Mesodermal cell (in vitro differentiated cells): Measurements from ENCODE around the gene TCTN3.
"Not testable (repeated sequence)": the region's sequence is repeated elsewhere in the genome, so short reads cannot be mapped to it uniquely, and the experiment has no call there.

Experiments
- H3K27ac ChIP-seq: 2 replicates; pipeline ENCODE4 v1.7.0; 2013; ENCODE audit warnings: mild to moderate bottlenecking, low read depth, low read length, moderate library complexity; ENCODE audit not compliant: severe bottlenecking
- H3K36me3 ChIP-seq: 2 replicates; pipeline ENCODE4 v1.7.1; 2013; ENCODE audit warnings: mild to moderate bottlenecking, low read length, moderate library complexity; ENCODE audit not compliant: control insufficient read depth, insufficient read depth
- H3K4me1 ChIP-seq: one replicate; pipeline ENCODE4 v1.7.1; 2013; ENCODE audit warnings: mild to moderate bottlenecking, low read length; ENCODE audit not compliant: insufficient read depth, control insufficient read depth, poor library complexity, severe bottlenecking
- H3K4me3 ChIP-seq: 2 replicates; pipeline ENCODE4 v1.7.0; 2013; ENCODE audit warnings: low read length, control low read depth, mild to moderate bottlenecking; ENCODE audit not compliant: insufficient read depth, poor library complexity, severe bottlenecking; ENCODE audit errors: extremely low read depth
- H3K9me3 ChIP-seq: 2 replicates; pipeline ENCODE4 v1.7.1; 2013; ENCODE audit warnings: mild to moderate bottlenecking, low read length, moderate library complexity; ENCODE audit not compliant: control insufficient read depth
- WGBS, 2 experiments: methylation state at CpG; one replicate each; pipeline ENCODE4 v1.1.5; 2013; ENCODE audit warnings: missing lambda C conversion rate in 2 of 2; ENCODE audit not compliant: insufficient coverage in 2 of 2; 5-methylcytosine and 5-hydroxymethylcytosine counted together

The TCTN3 gene

DNA sequence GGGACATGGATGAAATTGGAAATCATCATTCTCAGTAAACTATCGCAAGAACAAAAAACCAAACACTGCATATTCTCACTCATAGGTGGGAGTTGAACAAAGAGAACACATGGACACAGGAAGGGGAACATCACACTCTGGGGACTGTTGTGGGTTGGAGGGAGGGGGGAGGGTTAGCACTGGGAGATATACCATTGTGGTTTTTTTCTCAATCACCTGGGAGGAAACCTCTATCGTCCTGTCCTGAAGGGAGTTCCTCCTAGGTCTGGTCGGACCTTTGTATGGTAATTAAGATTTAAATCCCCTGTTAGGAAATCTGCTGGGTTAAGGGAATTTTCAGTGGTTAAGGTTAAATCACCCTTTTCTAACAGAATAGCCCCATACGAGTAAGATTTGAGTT lies 28.8 kb upstream of the TCTN3 start:
- H3K27ac ChIP-seq, H3K4me3 ChIP-seq, H3K4me1 ChIP-seq, H3K9me3 ChIP-seq, H3K36me3 ChIP-seq: not testable (repeated sequence)
- WGBS, 2 experiments = 100% methylated on average over 1 of the region's 4 CpGs

DNA sequence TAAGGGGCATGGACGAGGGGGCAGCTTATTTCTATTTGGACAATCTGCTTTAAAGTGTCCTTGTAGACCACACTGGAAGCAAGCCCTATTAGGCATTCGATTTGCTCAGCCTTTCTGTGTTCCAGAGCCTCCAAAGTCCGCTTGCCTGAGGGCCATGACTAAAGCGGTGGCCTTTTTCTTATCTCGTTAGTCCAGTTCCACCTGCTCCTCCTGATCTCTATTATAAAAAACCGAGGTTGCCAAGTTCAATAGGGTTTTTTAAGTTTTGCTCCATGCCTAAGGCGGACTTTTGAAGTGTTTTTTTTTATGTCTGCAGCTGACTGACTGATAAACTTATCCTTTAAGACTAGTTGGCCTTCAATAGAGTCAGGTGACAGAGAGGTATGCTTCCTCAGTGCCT lies 27.0 kb upstream of the TCTN3 start:
- not testable (repeated sequence) for H3K27ac ChIP-seq, H3K9me3 ChIP-seq, H3K4me3 ChIP-seq, H3K36me3 ChIP-seq, H3K4me1 ChIP-seq
- 85 to 94% methylated on average over 5 of the region's 7 CpGs for WGBS, 2 experiments

DNA sequence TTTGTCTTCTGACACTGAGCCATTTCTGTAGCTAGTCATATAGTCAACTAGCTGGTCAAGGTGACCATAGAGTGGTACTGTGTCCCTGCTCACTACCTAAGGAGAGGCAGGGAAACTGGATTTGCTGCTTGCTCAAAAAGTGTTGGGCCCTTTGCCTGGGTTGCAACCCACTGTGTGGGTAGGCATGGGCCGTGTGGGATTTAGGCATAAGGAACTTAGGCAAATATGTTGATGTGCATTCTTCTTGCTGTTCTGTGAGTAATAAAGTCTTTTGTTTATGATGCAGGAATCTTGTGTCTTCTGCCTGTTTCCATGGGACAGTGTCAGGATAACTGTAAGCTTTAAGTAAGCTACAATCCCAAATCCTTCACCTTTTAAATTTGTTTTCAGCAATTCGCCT lies 23.1 kb upstream of the TCTN3 start:
- Histone ChIP-seq H3K9me3 (no peaks in the 10 kb centered on the region), H3K36me3 (no peaks in the 10 kb centered on the region), H3K4me3 (no peak overlapping the region), H3K4me1 (no peaks in the 10 kb centered on the region), H3K27ac (no peak overlapping the region)
- WGBS, 2 experiments = 71 to 89% methylated on average over 1 of the region's 2 CpGs

DNA sequence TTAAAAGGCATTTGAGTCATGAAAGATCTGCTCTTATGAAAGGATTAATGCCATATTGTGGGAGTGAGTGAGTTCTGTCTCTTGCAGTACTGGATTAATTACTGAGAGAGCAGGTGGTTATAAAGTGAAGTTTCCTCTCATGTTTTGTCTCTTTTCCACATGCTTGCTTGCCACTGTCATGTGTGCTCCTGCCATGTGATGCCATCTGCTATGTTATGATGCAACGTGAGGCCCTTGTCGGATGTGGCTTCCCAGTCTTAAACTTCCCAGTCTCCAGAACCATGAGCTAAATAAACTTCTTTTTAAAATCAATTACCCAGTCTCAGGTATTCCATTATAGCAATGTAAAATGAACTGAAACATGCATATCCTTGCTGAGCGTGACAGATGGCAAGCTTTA lies 22.7 kb upstream of the TCTN3 start:
- Histone ChIP-seq H3K4me1 (no peaks in the 10 kb centered on the region), H3K27ac (no peak overlapping the region), H3K4me3 (no peak overlapping the region), H3K9me3 (no peaks in the 10 kb centered on the region), H3K36me3 (no peaks in the 10 kb centered on the region)
- 90 to 93% methylated on average over 2 to 3 of the region's 3 CpGs for WGBS, 2 experiments

DNA sequence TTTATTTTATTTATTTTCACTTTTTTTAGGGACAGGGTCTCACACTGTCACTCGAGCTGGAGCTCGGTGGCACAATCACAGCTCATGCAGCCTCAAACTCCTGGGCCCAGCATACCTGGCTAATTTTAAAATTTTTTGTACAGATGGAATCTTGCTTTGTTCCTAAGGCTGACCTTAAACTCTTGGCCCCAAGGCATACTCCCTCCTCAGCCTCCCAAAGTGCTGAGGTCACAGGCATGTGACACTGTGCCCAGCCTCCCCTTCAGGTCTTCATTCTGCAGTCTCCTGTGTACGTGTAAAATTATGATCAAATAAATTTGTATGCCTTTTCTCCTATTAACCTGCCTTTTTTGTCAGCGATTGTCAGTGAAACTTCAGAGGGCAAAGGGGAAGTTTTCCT lies 17.8 kb upstream of the TCTN3 start:
- Histone ChIP-seq H3K4me3 (no peak overlapping the region), H3K36me3 (no peaks in the 10 kb centered on the region), H3K9me3 (peaks cover 2% of the 10 kb centered on the region), H3K4me1 (no peaks in the 10 kb centered on the region), H3K27ac (no peak overlapping the region)
- 90% methylated on average over 2 of the region's 4 CpGs; no CpG with 5 or more reads in 1 of the 2 experiments for WGBS, 2 experiments

DNA sequence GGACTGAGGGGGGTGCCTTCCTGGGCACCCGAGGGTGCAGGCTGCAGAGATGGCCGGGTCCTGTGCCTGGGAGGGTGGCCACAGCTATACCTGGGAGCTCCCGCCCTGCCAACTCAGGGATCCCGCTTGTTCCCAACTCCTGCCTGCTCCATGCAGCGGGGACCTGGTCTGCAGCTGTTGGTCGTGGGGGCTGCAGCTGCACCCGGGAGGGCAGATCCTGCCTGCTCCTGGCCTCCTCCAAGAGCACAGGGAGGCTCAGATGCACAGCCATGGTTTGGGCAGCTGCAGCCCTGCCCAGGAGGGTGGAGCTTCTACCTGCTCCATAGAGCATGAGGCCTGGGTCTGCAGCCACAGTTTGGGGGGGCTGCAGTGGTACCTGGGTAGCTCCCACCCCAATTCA lies 13.3 kb upstream of the TCTN3 start:
- no peak overlapping the region for H3K4me3 ChIP-seq
- whole genome bisulfite sequencing, 2 experiments = 85 to 92% methylated on average over 7 of the region's 7 CpGs
- H3K9me3 ChIP-seq = peaks cover 5% of the 10 kb centered on the region

DNA sequence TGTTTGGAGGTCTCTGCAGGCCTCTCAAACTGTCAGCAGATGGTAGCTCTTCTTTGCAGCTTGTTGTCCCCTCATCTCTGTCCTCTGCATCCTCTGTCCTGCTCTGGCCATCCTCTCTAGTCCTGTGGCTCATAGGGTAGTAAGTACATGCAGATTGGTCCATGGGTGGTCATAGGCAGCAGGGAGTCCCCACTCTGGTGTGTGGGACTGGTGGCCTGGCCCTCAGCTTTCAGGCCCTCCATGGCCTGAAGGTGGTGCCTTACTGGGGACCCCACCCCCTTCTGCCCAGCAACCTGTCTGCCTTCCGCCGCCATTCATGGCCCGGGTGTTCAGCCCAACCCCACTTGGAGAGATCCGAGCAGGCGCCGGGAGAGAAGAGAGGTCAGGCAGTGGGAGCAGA lies 12.8 kb upstream of the TCTN3 start:
- H3K9me3 ChIP-seq = peaks cover 5% of the 10 kb centered on the region
- WGBS, 2 experiments = 41 to 50% methylated on average over 4 to 6 of the region's 6 CpGs
- H3K36me3 ChIP-seq = no peaks in the 10 kb centered on the region

More for the DNA sequence above, 13.3 kb upstream of the TCTN3 start:
- H3K36me3 ChIP-seq = no peaks in the 10 kb centered on the region
- no peaks in the 10 kb centered on the region for H3K4me1 ChIP-seq
- H3K27ac ChIP-seq = no peak overlapping the region

DNA sequence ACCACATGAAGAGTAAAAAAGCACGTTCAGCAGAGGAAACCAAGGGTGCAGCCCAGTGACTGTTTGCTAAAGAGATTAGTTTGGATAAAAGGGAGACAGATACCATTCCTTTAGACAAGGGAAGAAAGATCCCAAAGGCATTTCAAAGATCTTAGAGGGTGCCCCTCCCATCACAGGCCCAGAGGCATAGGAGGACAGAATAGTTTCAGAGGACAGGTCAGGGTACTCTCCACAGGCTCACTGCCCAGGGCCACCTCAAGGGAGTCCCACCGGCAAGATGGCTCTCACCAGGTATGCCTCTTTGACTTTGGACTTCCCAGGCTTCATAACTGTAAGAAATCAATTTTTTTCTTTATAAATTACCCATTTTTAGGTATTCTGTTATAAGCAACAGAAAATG lies 4.7 kb upstream of the TCTN3 start:
- Histone ChIP-seq H3K4me3 (no peak overlapping the region), H3K4me1 (no peaks in the 10 kb centered on the region), H3K27ac (no peak overlapping the region), H3K9me3 (peaks cover 10% of the 10 kb centered on the region), H3K36me3 (no peaks in the 10 kb centered on the region)
- WGBS, 2 experiments = 0 to 50% methylated on average over 1 to 2 of the region's 2 CpGs

More for the DNA sequence above, 12.8 kb upstream of the TCTN3 start:
- Histone ChIP-seq H3K4me1 (no peaks in the 10 kb centered on the region), H3K4me3 (no peak overlapping the region), H3K27ac (no peak overlapping the region)

DNA sequence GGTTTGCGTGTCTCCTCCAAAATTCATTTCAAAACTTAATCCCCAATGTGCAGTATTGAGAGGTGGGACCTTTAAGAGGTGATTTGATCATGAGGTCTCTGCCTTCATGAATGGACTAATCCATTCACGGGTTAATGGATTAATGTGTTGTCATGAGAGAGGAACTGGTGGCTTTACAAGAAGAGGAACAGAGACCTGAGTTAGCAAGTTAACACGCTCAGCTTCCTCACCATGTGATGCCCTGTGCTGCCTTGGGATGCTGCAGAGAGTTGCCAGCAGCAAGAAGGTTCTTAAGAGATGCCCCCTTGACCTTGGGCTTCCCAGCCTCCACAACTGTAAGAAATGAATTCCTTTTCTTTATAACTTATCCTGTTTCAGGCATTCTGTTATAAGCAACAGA lies 3.7 kb upstream of the TCTN3 start:
- Histone ChIP-seq H3K4me1 (no peaks in the 10 kb centered on the region), H3K4me3 (no peak overlapping the region), H3K36me3 (peaks cover 2% of the 10 kb centered on the region), H3K27ac (no peak overlapping the region), H3K9me3 (peaks cover 10% of the 10 kb centered on the region)
- 86 to 88% methylated on average over 1 to 2 of the region's 3 CpGs for WGBS, 2 experiments

DNA sequence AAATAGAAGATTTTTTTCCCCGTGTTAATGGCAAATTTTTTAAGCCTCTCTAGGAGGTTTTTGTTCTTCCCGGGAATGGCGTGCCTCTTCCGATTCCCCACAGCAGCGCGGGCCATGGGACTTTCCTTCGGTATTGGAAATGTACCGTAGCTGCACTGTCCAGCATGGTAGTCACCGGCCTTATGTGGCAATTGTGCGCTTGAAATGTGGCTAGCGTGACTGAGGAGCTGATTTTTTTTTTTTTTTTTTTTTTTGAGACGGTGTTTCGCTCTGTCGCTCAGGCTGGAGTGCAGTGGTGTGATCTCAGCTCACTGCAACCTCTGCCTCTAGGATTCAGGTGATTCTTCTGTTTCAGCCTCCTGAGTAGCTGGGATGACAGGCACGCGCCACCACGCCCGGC lies 938 bp upstream of the TCTN3 start:
- 97 to 98% methylated on average over 8 to 15 of the region's 18 CpGs for WGBS, 2 experiments
- Histone ChIP-seq H3K9me3 (peaks cover 10% of the 10 kb centered on the region), H3K27ac (no peak overlapping the region), H3K4me1 (peaks cover 7% of the 10 kb centered on the region), H3K4me3 (no peak overlapping the region), H3K36me3 (peaks cover 26% of the 10 kb centered on the region)

DNA sequence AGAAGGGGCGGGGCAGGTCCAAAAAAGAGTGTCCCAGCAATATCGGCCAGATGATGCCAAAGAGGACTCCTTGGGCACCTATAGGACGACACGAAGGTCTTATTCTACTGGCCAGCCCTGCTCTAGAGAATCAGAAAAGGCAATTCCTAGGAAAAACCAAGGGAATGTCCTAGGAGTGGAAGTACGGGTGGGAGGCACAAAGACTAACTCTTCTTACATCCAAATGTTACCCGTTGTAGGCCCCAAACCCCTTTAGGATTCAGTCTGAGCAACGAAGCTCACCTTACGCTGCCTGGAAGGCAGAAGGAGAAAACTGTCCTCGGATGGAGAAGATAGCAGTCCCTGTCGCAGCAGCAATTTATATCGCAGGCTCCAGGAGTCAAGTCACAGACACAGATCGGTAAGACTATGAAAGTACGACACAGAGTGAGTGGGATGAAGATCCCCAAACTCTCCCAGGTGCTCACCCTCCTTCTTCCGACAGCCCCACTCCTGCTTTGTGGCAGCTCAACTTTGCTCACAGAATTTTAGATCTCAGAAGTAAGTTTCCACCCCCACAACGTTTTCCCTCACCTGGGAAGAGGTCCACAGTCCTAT lies 558 bp downstream of the TCTN3 start:
- WGBS, 2 experiments = 15 to 17% methylated on average over 9 to 11 of the region's 15 CpGs
- H3K9me3 ChIP-seq = peaks cover 5% of the 10 kb centered on the region
- peaks cover 41% of the 10 kb centered on the region for H3K36me3 ChIP-seq
- peaks cover 7% of the 10 kb centered on the region for H3K4me1 ChIP-seq
- H3K4me3 ChIP-seq = peak overlapping the region; percentile 87
- peak overlapping the region; percentile 83 for H3K27ac ChIP-seq
